GM21381 (cell line): ENCODE measurements around the gene ZNF121.
"Not testable (repeated sequence)": the region's sequence is repeated elsewhere in the genome, so short reads cannot be mapped to it uniquely, and the experiment has no call there.

Source experiments
- ATAC-seq: cut with Tn5 transposase; IDR thresholded peaks from one replicate; pipeline ENCODE4 v1.9.1; 2021; ENCODE audit warnings: mild to moderate bottlenecking, moderate library complexity; ENCODE audit not compliant: unreplicated experiment

Gene ZNF121

GRCh38 chr19:9584073-9584833 lies at the start of gene ZNF121:
Gene ZNF121, minus strand, starts transcription at chr19:9584504. Its CDS starts 16,407 bp downstream, at chr19:9568097.
- ATAC-seq: peak; percentile 91

DNA sequence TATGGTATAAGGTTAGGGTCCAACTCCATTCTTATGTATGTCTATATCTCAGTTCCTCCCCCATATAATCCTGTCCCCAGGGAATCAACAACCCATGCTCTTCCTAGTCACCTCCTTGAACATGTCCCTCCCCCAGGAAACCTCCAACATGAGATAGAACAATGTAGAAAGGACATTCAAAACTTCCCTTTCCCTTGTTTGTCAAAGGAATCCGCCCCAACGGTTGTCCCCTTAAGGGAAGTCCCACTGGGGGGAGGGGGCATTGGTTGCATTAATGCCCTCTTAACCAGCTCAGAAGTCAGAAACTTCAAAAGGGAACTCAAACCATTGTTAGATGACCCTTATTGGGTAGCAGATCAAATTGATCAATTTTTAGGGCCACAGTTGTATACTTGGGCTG lies 43.6 kb upstream of the ZNF121 start:
- no peak for ATAC-seq

- no peak for ATAC-seq
Measured at GRCh38 chr19:9622531-9622930, 38.2 kb upstream of the ZNF121 start.

DNA sequence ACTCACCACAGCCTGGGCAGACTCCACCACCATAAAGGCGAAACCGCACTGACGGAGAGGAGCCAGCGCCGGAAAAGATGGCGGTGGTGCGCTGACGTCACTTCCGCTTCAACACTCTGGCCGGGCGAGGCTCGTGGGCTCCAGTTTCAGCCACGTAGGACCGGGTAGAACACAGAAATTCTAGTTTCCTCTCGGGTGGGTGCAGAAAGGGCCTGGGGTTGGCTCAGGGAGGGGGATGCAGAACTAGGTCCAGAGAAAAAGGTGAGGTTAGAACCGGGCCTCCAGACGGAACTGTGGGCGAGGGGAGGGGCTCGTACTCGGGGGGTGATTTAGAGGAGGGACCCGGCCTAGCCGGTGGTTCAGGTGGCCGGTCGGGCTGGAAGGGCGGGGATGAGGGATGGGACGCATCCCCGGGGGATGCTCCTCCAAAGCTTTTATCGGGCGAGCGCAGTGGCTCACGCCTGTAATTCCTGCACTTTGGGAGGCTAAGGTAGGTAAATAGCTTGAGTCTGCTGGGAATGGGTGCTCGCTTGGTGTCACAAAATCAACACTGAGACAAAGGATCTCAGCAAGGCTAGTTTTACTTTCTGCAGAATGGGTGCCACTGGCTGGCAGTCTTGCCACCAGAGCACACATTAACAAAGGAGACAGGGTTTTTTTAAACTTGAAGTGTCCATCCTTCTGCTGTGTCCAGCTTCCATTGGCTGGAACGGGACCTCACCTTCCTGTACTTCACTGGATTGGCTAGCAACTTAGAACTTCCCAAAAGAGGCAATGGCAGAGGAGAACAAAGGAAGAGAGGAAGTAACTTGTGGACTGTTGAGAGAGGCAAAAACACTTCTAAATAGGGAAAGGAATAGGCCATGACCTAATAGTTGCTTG lies 37.1 kb upstream of the ZNF121 start, which contains the start of gene ZNF561:
TSS of gene ZNF561 (minus strand) at position 77 of the 882 bp plus-strand sequence. CDS start 1,776 bp downstream, outside the sequence.
- peak; percentile 86 for ATAC-seq

DNA sequence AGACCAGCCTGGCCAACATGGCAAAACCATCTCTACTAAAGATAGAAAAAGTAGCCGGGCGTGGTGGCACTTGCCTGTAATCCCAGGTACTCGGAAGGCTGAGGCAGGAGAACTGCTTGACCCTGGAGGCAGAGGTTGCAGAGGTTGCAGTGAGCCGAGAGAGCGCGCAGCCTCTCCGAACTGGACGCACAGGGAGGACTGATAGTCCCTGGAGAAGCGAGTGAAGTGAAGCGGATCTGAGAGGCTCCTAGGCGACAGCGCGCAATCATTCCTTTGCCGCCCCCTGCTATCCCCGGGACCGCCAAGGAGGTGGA lies 36.5 kb upstream of the ZNF121 start:
- no peak for ATAC-seq

DNA sequence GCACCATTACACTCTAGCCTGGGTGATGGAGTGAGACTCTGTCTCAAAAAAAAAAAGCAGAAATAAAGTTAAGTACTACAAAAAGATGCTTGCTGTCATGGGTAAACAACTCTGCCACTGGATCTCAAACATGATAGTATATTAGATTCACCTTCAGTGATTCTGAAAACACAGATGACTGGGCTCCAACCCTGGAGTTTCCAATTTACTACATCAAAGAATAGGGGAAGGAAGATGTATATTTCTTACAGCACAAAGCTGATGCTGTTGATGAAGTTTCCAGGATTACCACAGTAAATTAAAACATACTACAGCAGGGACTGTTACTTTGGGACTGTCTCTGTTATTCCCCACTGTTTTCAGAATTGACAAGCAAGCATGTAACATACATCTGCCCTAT lies 31.5 kb upstream of the ZNF121 start:
- ATAC-seq: no peak

- no peak for ATAC-seq
Measured at GRCh38 chr19:9610484-9611113, 26.3 kb upstream of the ZNF121 start.

- ATAC-seq: no peak
Measured at GRCh38 chr19:9608912-9609311, 24.6 kb upstream of the ZNF121 start.

DNA sequence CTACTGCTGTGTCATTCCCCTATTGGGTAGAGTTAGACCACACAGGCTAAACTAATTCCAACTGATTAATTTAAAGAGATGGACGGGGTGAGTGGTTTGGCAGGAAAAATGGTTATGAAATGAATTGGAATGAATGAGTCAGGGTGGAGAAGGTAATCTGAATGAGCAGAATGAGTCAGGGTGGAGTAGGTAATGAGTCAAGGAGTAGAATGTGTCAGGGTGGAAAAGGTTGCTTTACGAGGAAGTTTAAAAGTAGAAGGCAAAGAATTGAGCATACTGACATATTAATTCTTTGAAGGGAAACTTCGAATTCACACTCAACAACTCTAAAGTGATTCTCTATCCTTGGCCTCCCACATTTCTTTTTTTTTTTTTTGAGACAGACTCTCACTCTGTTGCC lies 12.7 kb upstream of the ZNF121 start:
- ATAC-seq: no peak

- no peak for ATAC-seq
Measured at GRCh38 chr19:9586764-9587163, 2.5 kb upstream of the ZNF121 start.

DNA sequence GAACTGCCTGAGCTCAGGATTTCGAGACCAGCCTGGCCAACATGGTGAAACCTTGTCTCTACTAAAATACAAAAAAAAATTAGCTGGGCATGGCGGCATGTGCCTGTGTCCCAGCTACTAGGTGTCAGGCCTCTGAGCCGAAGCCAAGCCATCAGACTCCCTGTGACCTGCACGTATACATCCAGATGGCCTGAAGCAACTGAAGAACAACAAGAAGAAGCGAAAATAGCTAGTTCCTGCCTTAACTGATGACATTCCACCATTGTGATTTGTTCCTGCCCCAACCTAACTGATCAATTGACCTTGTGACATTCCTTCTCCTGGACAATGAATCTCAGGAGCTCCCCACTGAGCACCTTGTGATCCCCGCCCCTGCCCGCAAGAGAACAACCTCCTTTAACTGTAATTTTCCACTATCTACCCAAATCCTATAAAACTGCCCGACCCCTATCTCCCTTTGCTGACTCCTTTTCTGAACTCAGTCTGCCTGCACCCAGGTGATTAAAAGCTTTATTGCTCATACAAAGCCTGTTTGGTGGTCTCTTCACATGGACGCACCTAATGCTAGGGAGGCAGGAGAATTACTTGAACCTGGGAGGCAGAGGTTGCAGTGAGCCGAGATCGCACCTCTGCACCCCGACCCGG lies 2.1 kb downstream of the ZNF121 start:
- ATAC-seq: not testable (repeated sequence)

DNA sequence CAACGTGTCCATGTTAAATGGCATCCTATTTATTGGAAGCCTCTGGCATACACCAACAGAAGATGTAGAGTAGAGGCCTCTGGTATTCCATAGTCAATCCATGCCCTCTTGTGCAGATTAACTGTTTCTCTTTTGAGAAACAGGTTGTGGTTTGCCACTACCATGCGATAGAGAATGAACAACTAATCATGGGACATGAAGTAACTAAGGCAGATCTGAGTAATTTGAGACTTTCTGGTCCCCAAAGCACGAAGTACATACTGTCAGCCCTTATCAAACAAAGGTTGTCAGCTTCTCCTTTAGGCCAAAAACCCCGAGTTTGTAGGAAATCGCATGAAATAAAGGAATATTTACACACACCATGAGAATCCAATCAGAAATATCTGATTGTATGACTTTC lies 3.6 kb downstream of the ZNF121 start:
- ATAC-seq: no peak

GRCh38 chr19:9570255-9570654 lies 14.0 kb downstream of the ZNF121 start:
- ATAC-seq: no peak

DNA sequence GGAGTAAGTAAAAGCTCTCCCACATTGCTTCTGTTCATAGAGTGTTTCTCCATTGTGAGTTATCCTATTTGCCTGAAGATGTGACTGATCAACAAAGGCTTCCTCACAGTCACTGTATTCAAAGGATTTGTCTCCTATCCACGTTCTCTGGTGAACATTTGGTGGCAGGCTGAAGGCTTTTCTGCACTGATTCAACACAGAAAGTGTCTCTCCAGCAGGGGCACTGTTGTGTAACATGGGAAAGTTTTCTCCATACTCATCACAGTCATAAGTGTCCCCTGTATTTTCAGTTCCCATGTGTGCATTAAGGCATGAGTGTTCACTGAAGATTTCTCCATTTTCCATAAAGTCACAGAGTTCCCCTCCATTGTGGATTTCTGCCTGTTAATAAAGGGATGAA lies 17.6 kb downstream of the ZNF121 start:
- ATAC-seq: no peak

- no peak for ATAC-seq
Measured at GRCh38 chr19:9565900-9566705, 18.2 kb downstream of the ZNF121 start.

- no peak for ATAC-seq
Measured at GRCh38 chr19:9552536-9553274, 31.6 kb downstream of the ZNF121 start.

DNA sequence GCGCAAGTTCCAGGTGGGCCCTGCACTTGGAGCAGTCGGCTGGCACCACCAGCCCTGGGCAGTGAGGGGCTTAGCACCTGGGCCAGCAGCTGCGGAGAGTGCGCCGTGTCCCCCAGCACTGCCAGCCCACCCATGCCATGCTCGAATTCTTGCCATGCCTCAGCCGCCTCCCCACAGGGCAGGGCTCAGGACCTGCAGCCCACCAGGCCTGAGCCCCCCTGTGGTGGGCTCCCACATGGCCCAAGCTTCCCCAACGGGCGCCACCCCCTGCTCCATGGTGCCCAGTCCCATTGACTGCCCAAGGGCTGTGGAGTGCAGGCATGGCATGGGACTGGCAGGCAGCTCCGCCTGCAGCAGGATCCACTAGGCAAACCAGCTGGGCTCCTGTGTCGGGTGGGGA lies 36.4 kb downstream of the ZNF121 start:
- no peak for ATAC-seq

GRCh38 chr19:9541281-9541680 lies 43.0 kb downstream of the ZNF121 start:
- ATAC-seq: not testable (repeated sequence)

- ATAC-seq: not testable (repeated sequence)
Measured at GRCh38 chr19:9539921-9540320, 44.4 kb downstream of the ZNF121 start.

DNA sequence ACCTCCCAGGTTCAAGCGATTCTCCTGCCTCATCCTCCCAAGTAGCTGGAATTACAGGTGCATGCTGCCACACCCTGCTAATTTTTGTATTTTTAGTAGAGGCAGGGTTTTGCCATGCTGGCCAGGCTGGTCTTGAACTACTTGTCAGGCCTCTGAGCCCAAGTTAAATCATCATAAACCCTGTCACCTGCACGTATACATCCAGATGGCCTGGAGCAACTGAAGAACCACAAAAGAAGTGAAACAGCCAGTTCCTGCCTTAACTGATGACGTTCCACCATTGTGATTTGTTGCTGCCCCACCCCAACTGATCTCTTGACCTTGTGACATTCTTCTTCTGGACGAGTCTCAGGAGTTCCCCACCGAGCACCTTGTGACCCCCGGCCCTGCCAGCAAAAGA lies 45.1 kb downstream of the ZNF121 start:
- not testable (repeated sequence) for ATAC-seq
